GM18951 (cell line): Measurements from ENCODE around the gene DNAH12.
"Not testable (repeated sequence)": the region's sequence is repeated elsewhere in the genome, so short reads cannot be mapped to it uniquely, and the experiment has no call there.

Experiments
- POLR2A ChIP-seq: IDR thresholded peaks from 4 replicates; pipeline ENCODE4 v1.6.1; 2011; ENCODE audit warnings: mild to moderate bottlenecking; ENCODE audit not compliant: insufficient read length, insufficient read depth; ENCODE audit errors: extremely low read depth
- in situ Hi-C: fragments of 300-500 bp; cut with MboI; formaldehyde crosslinking; loops from one replicate; pipeline ENCODE4 v1.12.0; 2022; ENCODE audit warnings: low sequenced_read_pairs, mixed read lengths, inconsistent platforms; ENCODE audit not compliant: unreplicated experiment

DNAH12 gene

DNA sequence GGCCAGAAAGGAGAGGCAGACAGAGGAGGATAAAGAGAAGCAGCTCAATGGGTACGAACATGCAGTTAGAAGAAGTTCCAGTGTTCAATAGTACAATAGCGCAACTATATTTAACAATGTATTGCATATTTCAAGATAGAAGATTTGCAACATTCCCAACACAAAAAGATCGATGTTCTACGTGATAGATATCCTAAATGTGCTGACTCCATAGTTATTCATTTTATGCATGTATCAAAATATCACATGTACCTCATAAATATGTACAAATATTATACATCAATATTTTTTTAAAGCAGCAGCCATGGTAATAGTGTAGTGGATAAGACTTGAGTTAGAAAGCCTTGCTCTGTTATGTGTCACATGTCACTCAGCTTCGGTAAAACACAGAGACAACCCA lies 141.5 kb downstream of the DNAH12 start:
- in situ Hi-C loops = no loop called here
- TF ChIP-seq POLR2A = no peak

DNA sequence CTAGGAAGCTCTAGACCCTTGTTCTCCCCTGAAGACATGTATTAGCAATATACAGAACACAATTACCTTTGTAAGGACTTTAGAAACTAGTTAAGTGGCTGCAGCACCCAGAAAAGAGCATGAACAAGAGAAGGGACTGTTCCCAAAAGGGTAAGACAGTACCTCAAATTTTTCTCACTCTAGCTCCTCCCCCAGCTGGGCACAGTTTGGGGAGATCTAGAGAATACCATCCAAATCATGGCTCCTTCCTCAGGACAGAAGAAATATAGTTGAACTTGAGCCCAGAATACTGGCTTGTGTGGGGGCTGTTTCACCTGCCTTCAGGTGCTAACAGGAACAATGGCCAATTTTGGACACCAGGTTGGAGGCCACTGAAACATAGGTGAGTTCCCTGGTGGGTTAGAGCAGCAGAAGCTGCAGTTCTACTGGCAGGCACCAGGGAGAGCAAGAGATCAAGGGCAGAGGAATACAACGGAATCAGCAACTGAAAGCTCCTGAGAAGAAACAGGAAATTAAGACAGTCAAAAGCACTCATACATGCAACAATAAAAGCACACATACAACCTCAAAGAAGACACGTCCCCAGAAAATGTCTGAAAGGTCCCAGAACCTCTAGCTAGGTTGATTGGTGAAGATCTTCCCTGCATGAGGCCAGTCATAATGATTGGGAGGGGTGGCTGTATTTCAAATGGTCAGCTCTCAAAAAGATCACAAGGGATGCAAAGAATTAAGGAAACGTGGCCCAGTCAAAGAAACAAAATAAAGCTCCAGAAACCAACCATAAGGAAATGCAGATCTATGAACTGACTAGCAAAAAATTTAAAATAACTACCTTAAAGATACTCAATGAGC lies 146.7 kb downstream of the DNAH12 start:
- TF ChIP-seq POLR2A = no peak
- in situ Hi-C loops = no loop called here

DNA sequence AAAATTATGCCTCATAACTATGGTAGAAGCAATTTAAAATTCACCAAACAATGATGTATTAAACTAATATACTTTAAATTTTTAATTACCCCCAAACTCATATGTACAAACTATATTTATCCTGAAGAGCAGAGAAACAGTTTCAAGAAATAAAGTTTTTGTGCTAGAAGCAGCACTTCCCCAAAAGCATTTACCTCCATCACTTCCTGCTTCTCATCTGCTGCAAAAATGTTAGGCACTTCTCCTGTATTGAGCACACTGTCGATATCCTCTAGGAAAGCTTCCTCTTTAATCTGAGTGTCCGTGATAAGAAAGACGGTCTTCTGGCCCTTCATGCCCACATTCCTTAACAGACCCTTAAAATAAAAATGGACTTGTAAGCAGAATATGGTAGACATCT lies 150.2 kb downstream of the DNAH12 start:
- in situ Hi-C loops = no loop called here
- no peak for TF ChIP-seq POLR2A

DNA sequence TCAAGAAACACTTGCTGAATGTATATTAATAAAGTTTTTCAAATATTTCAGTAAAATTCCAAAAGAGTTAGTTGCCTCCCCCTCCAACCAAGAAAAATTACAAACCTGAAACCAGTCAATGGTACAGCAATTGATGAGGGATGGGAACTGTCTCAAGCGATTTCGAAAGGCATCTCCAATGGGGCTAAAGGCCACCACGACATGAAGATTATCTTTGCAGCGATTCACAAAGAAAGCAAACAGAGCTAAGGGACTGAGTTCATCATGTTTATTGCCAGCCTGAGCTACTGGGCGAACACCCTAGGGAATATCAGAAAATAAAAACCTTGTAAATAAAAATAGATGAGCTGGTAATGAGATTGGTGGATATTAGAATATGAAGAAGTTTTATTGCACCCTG lies 152.4 kb downstream of the DNAH12 start:
- no peak for TF ChIP-seq POLR2A
- in situ Hi-C loops = no loop called here

DNA sequence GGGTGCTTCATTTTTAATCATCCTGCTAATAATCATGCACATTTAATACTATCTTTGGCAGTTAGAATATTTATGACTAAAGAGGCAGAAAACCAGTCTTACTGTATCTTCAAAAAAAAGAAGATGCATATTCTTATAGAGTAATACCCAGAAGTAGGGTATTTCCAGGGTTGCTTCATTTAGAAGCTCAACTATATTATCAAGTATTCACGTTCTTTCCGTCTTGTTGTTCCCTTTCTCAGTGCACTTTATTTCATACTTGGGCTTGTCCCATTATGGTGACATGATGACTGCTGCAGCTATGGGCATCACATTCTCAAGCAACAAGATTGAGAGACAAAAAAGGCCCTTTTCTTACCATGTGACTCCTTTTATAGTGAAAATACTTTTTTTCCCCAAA lies 154.9 kb downstream of the DNAH12 start:
- no peak for TF ChIP-seq POLR2A

DNA sequence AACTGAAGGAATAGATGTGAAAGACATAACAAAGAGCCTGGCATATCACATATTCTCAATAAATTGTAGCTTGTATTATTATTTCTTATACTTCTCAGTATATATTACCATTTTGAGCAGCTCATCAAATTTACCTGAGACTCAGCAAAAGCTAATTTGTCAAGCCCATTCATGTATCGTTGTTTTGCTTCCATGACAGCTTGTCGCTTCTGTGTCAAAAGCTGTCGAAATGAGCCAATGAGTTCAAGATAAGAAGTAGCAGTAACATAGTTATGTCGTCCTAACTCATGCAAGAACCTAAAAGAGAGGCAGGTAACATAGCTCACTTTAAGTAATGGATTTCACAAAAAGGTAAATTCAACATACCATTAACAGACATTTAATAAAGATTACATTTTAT lies 157.8 kb downstream of the DNAH12 start:
- no peak for TF ChIP-seq POLR2A
- in situ Hi-C loops = no loop called here

More for the DNA sequence above, 154.9 kb downstream of the DNAH12 start:
- in situ Hi-C loops = no loop called here

DNA sequence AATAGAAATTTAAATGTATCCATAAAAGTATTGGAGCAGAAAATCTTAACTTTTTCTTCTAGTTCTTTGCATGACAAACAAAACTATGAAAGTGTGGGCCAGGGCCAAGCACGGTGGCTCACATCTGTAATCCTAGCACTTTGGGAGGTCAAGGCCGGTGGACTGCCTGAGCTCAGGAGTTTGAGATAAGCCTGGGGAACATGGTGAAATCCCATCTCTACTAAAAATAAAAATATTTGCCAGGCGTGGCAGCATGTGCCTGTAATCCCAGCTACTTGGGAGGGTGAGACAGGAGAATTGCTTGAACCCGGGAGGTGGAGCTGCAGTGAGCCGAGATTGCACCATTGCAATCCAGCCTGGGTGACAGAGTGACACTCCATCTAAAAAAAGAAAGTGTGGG lies 158.6 kb downstream of the DNAH12 start:
- TF ChIP-seq POLR2A = no peak
- in situ Hi-C loops = no loop called here

DNA sequence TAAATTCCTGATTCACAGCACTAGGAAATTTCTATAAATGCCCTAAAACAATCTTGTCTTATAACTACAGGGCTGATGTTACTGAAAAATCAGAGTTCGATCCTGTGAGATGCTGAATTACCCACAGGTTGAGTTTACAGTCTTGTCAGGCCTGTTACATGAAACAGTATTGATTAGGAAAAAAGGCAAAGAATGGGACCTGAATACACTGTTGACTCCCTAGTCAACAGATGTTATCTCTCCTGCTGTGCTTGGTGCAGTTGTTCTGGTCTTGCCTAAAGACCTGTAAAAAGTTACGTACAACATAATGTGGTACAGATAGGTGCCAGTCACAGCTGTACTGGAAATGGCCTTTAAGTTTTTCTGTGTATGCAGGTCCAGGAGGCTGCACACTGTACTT lies 160.3 kb downstream of the DNAH12 start:
- in situ Hi-C loops = no loop called here
- no peak for TF ChIP-seq POLR2A

DNA sequence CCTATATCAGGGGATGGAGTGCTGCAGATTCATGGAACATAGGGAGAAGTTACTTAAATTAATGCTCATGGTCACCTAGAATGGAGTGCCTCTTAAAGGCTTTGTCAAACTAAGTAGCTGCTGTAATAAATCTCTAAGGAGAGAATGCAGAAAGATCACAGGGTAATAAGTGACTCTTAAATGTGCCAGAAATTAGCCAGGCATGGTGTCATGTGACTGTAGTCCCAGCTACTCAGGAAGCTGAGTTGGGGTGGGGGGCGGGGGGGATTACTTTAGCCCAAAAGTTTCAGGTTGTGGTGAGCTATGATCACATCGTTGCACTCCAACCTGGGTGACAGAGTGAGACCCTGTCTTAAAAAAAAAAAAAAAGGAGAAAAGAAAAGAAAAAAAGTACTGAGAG lies 160.7 kb downstream of the DNAH12 start:
- in situ Hi-C loops = no loop called here
- no peak for TF ChIP-seq POLR2A

DNA sequence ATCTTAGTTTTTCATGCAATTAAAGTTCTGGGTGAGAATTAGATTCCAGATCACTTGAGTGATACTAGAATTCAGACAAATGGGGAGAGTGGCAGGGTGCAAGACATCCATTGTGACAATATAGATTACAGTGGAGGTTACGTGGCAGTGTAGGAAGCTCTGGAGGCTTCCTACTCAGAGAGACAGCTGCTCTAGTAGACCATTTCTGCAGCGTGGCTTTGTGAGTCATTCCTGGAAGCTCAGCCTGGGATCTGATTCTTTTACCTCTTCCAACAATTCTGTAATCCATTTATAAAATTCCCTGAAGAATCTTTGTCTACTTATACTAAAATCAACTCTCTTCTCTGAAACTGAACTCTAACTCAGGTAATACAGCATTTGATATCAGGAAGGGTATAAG lies 161.2 kb downstream of the DNAH12 start:
- in situ Hi-C loops = no loop called here
- no peak for TF ChIP-seq POLR2A

DNA sequence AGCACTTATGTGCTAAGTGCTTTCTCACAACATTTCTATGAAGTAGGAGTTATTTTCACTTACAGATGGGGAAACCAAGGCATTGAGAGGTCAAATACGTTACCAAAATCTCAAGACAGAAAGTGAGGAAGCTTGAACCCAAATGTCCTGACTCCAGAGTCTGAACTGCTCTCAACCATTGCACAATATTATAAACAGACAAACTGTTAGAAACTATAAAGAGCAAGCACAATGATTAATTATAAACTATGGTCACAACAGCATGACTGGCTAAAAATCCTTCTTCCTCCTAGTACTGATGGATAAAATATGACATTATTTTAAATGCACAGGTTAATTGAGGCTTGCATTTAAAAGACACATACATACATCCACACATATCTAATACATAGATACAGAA lies 173.8 kb downstream of the DNAH12 start:
- in situ Hi-C loops = no loop called here
- TF ChIP-seq POLR2A = no peak

DNA sequence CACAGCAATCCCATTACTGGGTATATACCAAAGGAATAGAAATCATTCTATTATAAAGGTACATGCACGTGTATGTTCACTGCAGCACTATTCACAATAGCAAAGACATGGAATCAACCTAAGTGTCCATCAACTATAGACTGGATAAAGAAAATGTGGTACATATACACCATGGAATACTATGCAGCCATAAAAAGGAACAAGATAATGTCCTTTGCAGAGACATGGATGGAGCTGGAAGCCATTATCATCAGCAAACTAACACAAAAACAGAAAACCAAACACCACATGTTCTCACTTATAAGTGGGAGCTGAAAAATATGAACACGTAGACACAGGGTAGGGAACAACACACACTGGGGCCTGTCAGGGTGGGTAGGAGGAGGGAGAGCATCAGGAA lies 179.1 kb downstream of the DNAH12 start:
- in situ Hi-C loops = not testable (repeated sequence)

DNA sequence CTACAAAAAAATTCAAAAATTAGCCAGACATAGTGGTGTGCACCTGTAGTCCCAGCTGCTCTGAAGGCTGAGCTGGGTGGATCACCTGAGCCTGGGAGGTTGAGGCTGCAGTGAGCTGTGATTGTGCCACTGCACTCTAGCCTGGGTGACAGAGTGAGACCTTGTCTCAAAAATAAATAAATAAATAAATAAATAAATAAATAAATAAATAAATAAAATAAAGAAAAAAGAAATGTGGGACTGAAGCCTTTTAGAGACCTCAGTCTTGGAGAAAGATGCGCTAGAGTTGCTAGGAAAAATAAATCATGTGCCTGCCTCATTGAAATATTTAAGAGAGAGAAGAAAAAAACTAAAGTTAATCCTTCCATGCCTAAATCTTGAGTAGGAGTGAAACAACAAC lies 187.9 kb downstream of the DNAH12 start:
- in situ Hi-C loops = not testable (repeated sequence)

DNA sequence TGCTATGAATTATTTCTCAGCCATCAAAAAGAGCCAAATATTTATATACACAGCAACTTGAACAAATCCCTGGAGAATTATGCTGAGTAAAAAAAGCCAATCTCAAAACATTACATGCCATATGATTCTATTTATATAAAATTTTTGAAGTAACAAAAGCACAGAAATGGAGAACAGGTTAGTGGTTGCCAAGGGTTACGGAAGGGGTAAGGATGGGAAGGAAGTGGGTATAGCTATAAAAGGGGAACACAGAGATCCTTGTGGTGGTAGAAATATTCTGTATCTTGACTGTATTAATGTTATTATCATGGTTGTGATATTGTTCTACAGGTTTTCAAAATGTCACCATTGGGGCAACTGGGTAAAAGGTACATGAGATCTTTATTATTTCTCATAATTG lies 189.4 kb downstream of the DNAH12 start:
- in situ Hi-C loops = no loop called here
- no peak for TF ChIP-seq POLR2A

DNA sequence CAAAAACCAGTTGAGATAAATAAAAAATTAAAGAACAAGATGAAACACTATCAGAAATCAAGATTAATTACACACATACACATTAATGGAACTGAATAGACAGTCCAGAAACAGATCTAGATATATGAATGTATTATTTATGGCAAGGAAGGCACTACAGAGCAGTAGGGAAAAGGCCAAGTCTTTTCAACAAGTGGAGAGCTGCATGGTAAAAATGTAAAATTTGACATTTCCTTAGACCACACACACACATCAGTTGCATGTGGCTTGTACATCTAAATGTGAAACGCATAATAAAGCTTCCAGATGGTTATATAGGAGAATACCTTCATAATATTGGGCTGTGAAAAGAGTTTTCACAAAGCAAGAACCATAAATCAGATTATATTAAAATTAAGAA lies 193.9 kb downstream of the DNAH12 start:
- in situ Hi-C loops = no loop called here
- no peak for TF ChIP-seq POLR2A

DNA sequence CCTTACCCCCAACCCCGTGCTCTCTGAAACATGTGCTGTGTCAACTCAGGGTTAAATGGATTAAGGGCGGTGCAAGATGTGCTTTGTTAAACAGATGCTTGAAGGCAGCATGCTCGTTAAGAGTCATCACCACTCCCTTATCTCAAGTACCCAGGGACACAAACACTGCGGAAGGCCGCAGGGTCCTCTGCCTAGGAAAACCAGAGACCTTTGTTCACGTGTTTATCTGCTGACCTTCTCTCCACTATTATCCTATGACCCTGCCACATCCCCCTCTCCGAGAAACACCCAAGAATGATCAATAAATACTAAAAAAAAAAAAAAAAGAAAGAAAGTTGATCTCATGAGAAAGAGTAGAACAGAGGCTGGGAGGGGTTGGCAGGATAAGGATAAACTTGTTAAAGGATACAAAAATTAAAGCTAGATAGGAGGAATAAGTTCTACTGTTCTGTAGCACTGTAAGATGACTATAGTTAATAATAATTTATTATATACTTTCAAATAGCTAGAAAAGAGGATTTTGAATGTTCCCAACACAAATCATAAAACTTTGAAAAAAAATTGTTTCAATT lies 205.0 kb downstream of the DNAH12 start:
- in situ Hi-C loops = not testable (repeated sequence)

DNA sequence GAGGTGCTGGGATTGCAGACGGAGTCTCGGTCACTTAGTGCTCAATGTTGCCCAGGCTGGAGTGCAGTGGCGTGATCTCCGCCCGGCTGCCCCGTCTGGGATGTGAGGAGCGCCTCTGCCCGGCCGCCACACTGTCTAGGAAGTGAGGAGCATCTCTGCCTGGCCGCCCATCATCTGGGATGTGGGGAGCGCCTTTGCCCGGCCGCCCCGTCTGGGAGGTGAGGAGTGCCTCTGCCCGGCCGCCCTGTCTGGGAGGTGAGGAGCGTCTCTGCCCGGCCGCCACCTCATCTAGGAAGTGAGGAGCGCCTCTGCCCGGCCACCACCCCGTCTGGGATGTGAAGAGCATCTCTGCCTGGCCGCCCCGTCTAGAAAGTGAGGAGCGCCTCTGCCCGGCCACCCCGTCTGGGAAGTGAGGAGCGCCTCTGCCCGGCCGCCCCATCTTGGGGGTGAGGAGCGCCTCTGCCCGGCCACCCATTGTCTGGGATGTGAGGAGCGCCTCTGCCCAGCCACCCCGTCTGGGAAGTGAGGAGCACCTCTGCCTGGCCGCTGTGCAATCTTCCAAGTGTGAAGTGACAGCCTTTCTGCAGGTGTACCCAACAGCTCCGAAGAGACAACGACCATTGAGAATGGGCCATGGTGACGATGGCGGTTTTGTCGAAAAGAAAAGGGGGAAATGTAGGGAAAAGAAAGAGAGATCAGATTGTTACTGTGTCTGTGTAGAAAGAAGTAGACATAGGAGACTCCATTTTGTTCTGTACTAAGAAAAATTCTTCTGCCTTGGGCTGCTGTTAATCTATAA lies 205.7 kb downstream of the DNAH12 start:
- in situ Hi-C loops = not testable (repeated sequence)
